Trophoblast cell (in vitro differentiated cells and primary cell): Measurements from ENCODE around the gene PPT1.

Experiments
- DNase-seq, 2 donors: peaks; one replicate each; pipeline ENCODE4 v3.0.0-alpha.2; 2016
- H2AFZ ChIP-seq: 2 replicates; pipeline ENCODE4 v1.6.1; 2013; ENCODE audit warnings: low read length, moderate library complexity, mild to moderate bottlenecking; ENCODE audit not compliant: insufficient read depth, poor library complexity
- H2AK5ac ChIP-seq: 2 replicates; pipeline ENCODE4 v1.6.1; 2013; ENCODE audit warnings: mild to moderate bottlenecking, low read length
- H2BK120ac ChIP-seq: 2 replicates; pipeline ENCODE4 v1.6.1; 2013; ENCODE audit warnings: low read length, mild to moderate bottlenecking, moderate library complexity; ENCODE audit not compliant: insufficient read depth, poor library complexity
- H2BK12ac ChIP-seq: 2 replicates; pipeline ENCODE4 v1.6.1; 2013; ENCODE audit warnings: mild to moderate bottlenecking, low read length, moderate library complexity
- H2BK5ac ChIP-seq: 2 replicates; pipeline ENCODE4 v1.6.1; 2013; ENCODE audit warnings: low read length, low read depth, moderate library complexity, mild to moderate bottlenecking; ENCODE audit not compliant: poor library complexity
- H3K14ac ChIP-seq: 2 replicates; pipeline ENCODE4 v1.6.1; 2013; ENCODE audit warnings: mild to moderate bottlenecking, low read length
- H3K18ac ChIP-seq: 2 replicates; pipeline ENCODE4 v1.6.1; 2013; ENCODE audit warnings: mild to moderate bottlenecking, low read length
- H3K23ac ChIP-seq: 2 replicates; pipeline ENCODE4 v1.6.1; 2013; ENCODE audit warnings: low read length
- H3K27ac ChIP-seq: 2 replicates; pipeline ENCODE4 v1.5.1; 2013; ENCODE audit warnings: low read depth, mild to moderate bottlenecking, inconsistent platforms, low read length, moderate library complexity
- H3K27me3 ChIP-seq: 2 replicates; pipeline ENCODE4 v1.6.1; 2013; ENCODE audit warnings: inconsistent platforms, mild to moderate bottlenecking, low read length, moderate library complexity; ENCODE audit not compliant: insufficient read depth
- H3K36me3 ChIP-seq, 2 experiments: 1 replicate in 1 of 2; 2 replicates in 1 of 2; pipeline ENCODE4 v1.6.1; 2013; ENCODE audit warnings: low read length in 2 of 2, mild to moderate bottlenecking in 2 of 2, moderate library complexity in 1 of 2; ENCODE audit not compliant: insufficient read depth in 2 of 2, control insufficient read depth in 1 of 2
- H3K4ac ChIP-seq: 2 replicates; pipeline ENCODE4 v1.6.1; 2013; ENCODE audit warnings: low read depth, mild to moderate bottlenecking, low read length, moderate library complexity
- H3K4me1 ChIP-seq, 2 experiments: 1 replicate in 1 of 2; 2 replicates in 1 of 2; pipeline ENCODE4 v1.6.1; 2013; ENCODE audit warnings: low read length in 2 of 2, mild to moderate bottlenecking in 2 of 2, moderate library complexity in 1 of 2; ENCODE audit not compliant: insufficient read depth in 2 of 2, control insufficient read depth in 1 of 2
- H3K4me2 ChIP-seq: 2 replicates; pipeline ENCODE4 v1.6.1; 2013; ENCODE audit warnings: inconsistent platforms, mild to moderate bottlenecking, low read length, moderate library complexity
- H3K4me3 ChIP-seq: 2 replicates; pipeline ENCODE4 v1.5.1; 2013; ENCODE audit warnings: mild to moderate bottlenecking, low read depth, low read length, inconsistent platforms
- H3K79me1 ChIP-seq: one replicate; pipeline ENCODE4 v1.6.1; 2013; ENCODE audit warnings: low read length
- H3K79me2 ChIP-seq: 2 replicates; pipeline ENCODE4 v1.6.1; 2013; ENCODE audit warnings: low read length, mild to moderate bottlenecking; ENCODE audit not compliant: control insufficient read depth, insufficient read depth, poor library complexity
- H3K9ac ChIP-seq: 2 replicates; pipeline ENCODE4 v1.6.1; 2013; ENCODE audit warnings: mild to moderate bottlenecking, low read length
- H3K9me3 ChIP-seq: 2 replicates; pipeline ENCODE4 v1.6.1; 2013; ENCODE audit warnings: low read depth, mild to moderate bottlenecking, control low read depth, inconsistent platforms, low read length; ENCODE audit not compliant: insufficient read depth
- H4K12ac ChIP-seq: 2 replicates; pipeline ENCODE4 v1.6.1; 2013; ENCODE audit warnings: low read depth, mild to moderate bottlenecking, low read length, moderate library complexity
- H4K8ac ChIP-seq: 2 replicates; pipeline ENCODE4 v1.6.1; 2013; ENCODE audit warnings: low read depth, mild to moderate bottlenecking, low read length, moderate library complexity
- H4K91ac ChIP-seq: one replicate; pipeline ENCODE4 v1.6.1; 2013; ENCODE audit warnings: low read depth, mild to moderate bottlenecking, low read length, moderate library complexity
- WGBS: extraction: QIAGEN DNeasy Blood & Tissue Kit; methylation state at CpG from one replicate; pipeline ENCODE4 v1.1.7; 2013; ENCODE audit warnings: missing lambda C conversion rate; ENCODE audit not compliant: insufficient read length, insufficient coverage; ENCODE audit errors: extremely low coverage; 5-methylcytosine and 5-hydroxymethylcytosine counted together

The PPT1 gene

DNA sequence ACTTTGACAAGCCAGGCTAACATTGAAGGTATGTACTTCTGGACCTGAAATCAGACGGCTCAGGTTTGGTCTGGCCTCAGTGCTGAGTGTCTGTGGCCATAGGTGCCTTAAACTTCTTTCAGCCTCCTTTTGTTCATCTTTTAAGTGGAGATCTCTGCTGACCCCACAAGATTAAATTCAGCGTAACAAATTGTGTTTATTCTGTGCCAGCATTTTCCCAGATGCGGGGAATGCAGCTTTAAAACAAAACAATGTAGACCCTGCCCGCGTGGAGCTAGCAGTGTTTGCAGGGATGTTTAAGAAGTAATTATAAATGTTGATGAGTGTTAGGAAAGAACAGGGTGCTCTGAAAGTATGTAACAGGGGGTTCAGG, 55.6 kb downstream of the PPT1 start:
- Histone ChIP-seq H3K9ac (peak overlapping the region; percentile 97), H2BK12ac (no peak overlapping the region), H2AFZ (peak overlapping the region; percentile 25), H3K79me1 (peaks cover 20% of the 10 kb centered on the region), H3K4ac (peak overlapping the region; percentile 100), H3K4me2 (peak overlapping the region; percentile 73), H4K8ac (peak overlapping the region; percentile 53), H3K27me3 (no peaks in the 10 kb centered on the region), H3K14ac (peak overlapping the region; percentile 28), H2BK5ac (peak overlapping the region; percentile 71), H3K27ac (no peak overlapping the region), H3K79me2 (peaks cover 40% of the 10 kb centered on the region), H3K9me3 (no peaks in the 10 kb centered on the region), H4K12ac (peak overlapping the region; percentile 95), H3K18ac (no peak overlapping the region), H3K23ac (no peak overlapping the region), H3K4me3 (peak overlapping the region; percentile 90), H3K36me3 (peaks cover 6 to 11% of the 10 kb centered on the region in 2 experiments), H2AK5ac (peak overlapping the region; percentile 98), H2BK120ac (no peak overlapping the region), H3K4me1 (peaks cover 2 to 6% of the 10 kb centered on the region in 2 experiments), H4K91ac (peak overlapping the region; percentile 95)
- no peak for DNase-seq
- WGBS = no CpG with 5 or more reads among the region's 5 CpGs

GRCh38 chr1:40040511-40041465, 56.3 kb downstream of the PPT1 start, which contains the start of gene CAP1:
Gene CAP1, plus strand, starts transcription at chr1:40040729. Its CDS starts 18,618 bp downstream, at chr1:40059347.
- H3K4me3 ChIP-seq = peak within 1 kb of the TSS; percentile 90
- peak within 1 kb of the TSS; percentile 95 for H4K12ac ChIP-seq
- H4K91ac ChIP-seq = peak within 1 kb of the TSS; percentile 95
- H3K36me3 ChIP-seq = peaks cover 6 to 11% of the 10 kb centered on the region in 2 experiments
- peak within 1 kb of the TSS; percentile 95 for H3K27ac ChIP-seq
- peak within 1 kb of the TSS; percentile 98 for H2AK5ac ChIP-seq
- H2BK5ac ChIP-seq = peak within 1 kb of the TSS; percentile 71
- H3K23ac ChIP-seq = no peak within 1 kb of the TSS
- peak within 1 kb of the TSS; percentile 97 for H3K14ac ChIP-seq
- peak within 1 kb of the TSS; percentile 100 for H3K4ac ChIP-seq
- H3K79me2 ChIP-seq = peaks cover 36% of the 10 kb centered on the region
- peak within 1 kb of the TSS; percentile 95 for H2AFZ ChIP-seq
- peak within 1 kb of the TSS; percentile 73 for H3K4me2 ChIP-seq
- peaks cover 2 to 6% of the 10 kb centered on the region in 2 experiments for H3K4me1 ChIP-seq
- H2BK120ac ChIP-seq = peak within 1 kb of the TSS; percentile 96
- peaks cover 20% of the 10 kb centered on the region for H3K79me1 ChIP-seq
- no CpG with 5 or more reads among the region's 65 CpGs for WGBS
- peak within 1 kb of the TSS; percentile 97 for H3K9ac ChIP-seq
- H3K9me3 ChIP-seq = no peaks in the 10 kb centered on the region
- H3K18ac ChIP-seq = peak within 1 kb of the TSS; percentile 93
- peak; percentile 100 for DNase-seq
- H3K27me3 ChIP-seq = no peaks in the 10 kb centered on the region
- H2BK12ac ChIP-seq = peak within 1 kb of the TSS; percentile 24
- H4K8ac ChIP-seq = peak within 1 kb of the TSS; percentile 89

GRCh38 chr1:40039757-40040510, 57.1 kb downstream of the PPT1 start:
- H3K4me3 ChIP-seq = peak overlapping the region; percentile 83
- H3K27ac ChIP-seq = peak overlapping the region; percentile 95
- H3K9me3 ChIP-seq = no peaks in the 10 kb centered on the region
- peak overlapping the region; percentile 78 for H4K8ac ChIP-seq
- H2BK120ac ChIP-seq = peak overlapping the region; percentile 91
- H3K36me3 ChIP-seq = peaks cover 3 to 11% of the 10 kb centered on the region in 2 experiments
- H3K4ac ChIP-seq = peak overlapping the region; percentile 77
- H3K23ac ChIP-seq = no peak overlapping the region
- peaks cover 20% of the 10 kb centered on the region for H3K79me1 ChIP-seq
- no peaks in the 10 kb centered on the region for H3K27me3 ChIP-seq
- H3K18ac ChIP-seq = peak overlapping the region; percentile 93
- H2BK12ac ChIP-seq = no peak overlapping the region
- peak overlapping the region; percentile 31 for H4K12ac ChIP-seq
- peaks cover 32% of the 10 kb centered on the region for H3K79me2 ChIP-seq
- peak overlapping the region; percentile 53 for H2BK5ac ChIP-seq
- peak overlapping the region; percentile 89 for H4K91ac ChIP-seq
- H2AFZ ChIP-seq = peak overlapping the region; percentile 95
- peak overlapping the region; percentile 81 for H2AK5ac ChIP-seq
- WGBS = no CpG with 5 or more reads among the region's 52 CpGs
- peak overlapping the region; percentile 94 for H3K9ac ChIP-seq
- H3K4me2 ChIP-seq = peak overlapping the region; percentile 67
- DNase-seq = peak; percentile 35 to 53
- peaks cover 2 to 6% of the 10 kb centered on the region in 2 experiments for H3K4me1 ChIP-seq
- peak overlapping the region; percentile 97 for H3K14ac ChIP-seq

GRCh38 chr1:40039245-40039756, 57.8 kb downstream of the PPT1 start:
- peak overlapping the region; percentile 94 for H3K9ac ChIP-seq
- H3K18ac ChIP-seq = peak overlapping the region; percentile 93
- H4K12ac ChIP-seq = peak overlapping the region; percentile 97
- peaks cover 3 to 11% of the 10 kb centered on the region in 2 experiments for H3K36me3 ChIP-seq
- H2BK5ac ChIP-seq = peak overlapping the region; percentile 53
- peak overlapping the region; percentile 89 for H4K91ac ChIP-seq
- peak; percentile 24 to 41 for DNase-seq
- peak overlapping the region; percentile 67 for H3K4me2 ChIP-seq
- peak overlapping the region; percentile 91 for H2BK120ac ChIP-seq
- peak overlapping the region; percentile 95 for H2AFZ ChIP-seq
- peaks cover 20% of the 10 kb centered on the region for H3K79me1 ChIP-seq
- no CpG with 5 or more reads among the region's 10 CpGs for WGBS
- H3K27ac ChIP-seq = peak overlapping the region; percentile 95
- peak overlapping the region; percentile 89 for H2AK5ac ChIP-seq
- H3K4me1 ChIP-seq = peaks cover 2 to 6% of the 10 kb centered on the region in 2 experiments
- peak overlapping the region; percentile 83 for H3K4me3 ChIP-seq
- peak overlapping the region; percentile 77 for H3K4ac ChIP-seq
- H2BK12ac ChIP-seq = no peak overlapping the region
- H3K27me3 ChIP-seq = no peaks in the 10 kb centered on the region
- peak overlapping the region; percentile 97 for H3K14ac ChIP-seq
- H3K9me3 ChIP-seq = no peaks in the 10 kb centered on the region
- no peak overlapping the region for H3K23ac ChIP-seq
- peak overlapping the region; percentile 78 for H4K8ac ChIP-seq
- H3K79me2 ChIP-seq = peaks cover 30% of the 10 kb centered on the region
